Measurements from ENCODE around the gene PDS5B. TPM values are rescaled to one million over a fixed set of nuclear protein-coding genes. Genes with fewer than 3 reads are reported as not detected.

PDS5B gene
- total RNA-seq, 1 experiment from 2014 or later = 95.5 TPM

DNA sequence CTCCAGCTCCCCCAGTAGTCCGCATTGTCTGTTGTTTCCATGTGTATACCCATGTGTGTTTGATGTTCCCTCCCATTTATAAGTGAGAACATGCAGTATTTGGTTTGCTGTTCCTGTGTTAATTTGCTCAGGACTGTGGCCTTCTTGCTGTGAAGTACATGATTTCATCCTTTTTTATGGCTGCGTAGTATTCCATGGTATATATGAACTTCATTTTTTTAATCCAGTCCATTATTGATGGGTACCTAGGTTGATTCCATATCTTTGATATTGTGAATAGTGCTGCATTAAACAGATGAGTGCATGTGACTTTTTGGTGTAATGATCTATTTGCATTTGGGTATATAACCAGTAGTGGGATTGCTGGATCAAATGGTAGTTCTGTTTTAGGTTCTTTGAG is 175.2 kb downstream of the PDS5B start:
- Histone ChIP-seq H3K4me3 (ENCODE audit: low read depth, low read length, poor library complexity, severe bottlenecking) (no peak overlapping the region), H3K27me3 (replicated peaks; ENCODE audit: insufficient read depth, low read depth, low read length, poor library complexity) (no peaks in the 10 kb centered on the region), H3K27ac (ENCODE audit: low read depth, low read length, poor library complexity, severe bottlenecking) (no peak overlapping the region), H3K4me1 (ENCODE audit: insufficient read depth, low read length, poor library complexity, severe bottlenecking) (no peaks in the 10 kb centered on the region), H3K9me3 (ENCODE audit: low read depth, low read length, poor library complexity, severe bottlenecking) (no peaks in the 10 kb centered on the region), H3K36me3 (ENCODE audit: insufficient read depth, low read length, poor library complexity, severe bottlenecking) (peaks cover 44% of the 10 kb centered on the region)
- no TSS peak for BruUV-seq (replicated peaks)
- CTCF ChIA-PET = no interaction called here
- POLR2A ChIA-PET (ENCODE audit: low non-redundant PET) = no interaction called here
- intact Hi-C loops (cut with micrococcal nuclease; ENCODE audit: unreplicated experiment) = no loop called here
- TF ChIP-seq CTCF (conservative IDR thresholded peaks at IDR 0.05; ENCODE audit: low read depth, low read length) (no peak), EZH2 (IDR thresholded peaks at IDR 0.05; ENCODE audit: borderline replicate concordance, low read depth, low read length, poor library complexity, severe bottlenecking) (no peak)
- no peak for DNase-seq (ENCODE audit: low spot score)

GRCh38 chr13:32779119-32779518 is 192.9 kb downstream of the PDS5B start:
- H3K36me3 ChIP-seq (ENCODE audit: insufficient read depth, low read length, poor library complexity, severe bottlenecking) = peaks cover 25% of the 10 kb centered on the region
- H3K4me3 ChIP-seq (ENCODE audit: low read depth, low read length, poor library complexity, severe bottlenecking) = no peak overlapping the region
- TF ChIP-seq EZH2 (IDR thresholded peaks at IDR 0.05; ENCODE audit: borderline replicate concordance, low read depth, low read length, poor library complexity, severe bottlenecking) (no peak), CTCF (conservative IDR thresholded peaks at IDR 0.05; ENCODE audit: low read depth, low read length) (no peak)
- POLR2A ChIA-PET (ENCODE audit: low non-redundant PET) = no interaction called here
- no peaks in the 10 kb centered on the region for H3K9me3 ChIP-seq (ENCODE audit: low read depth, low read length, poor library complexity, severe bottlenecking)
- CTCF ChIA-PET = no interaction called here
- no peak overlapping the region for H3K27ac ChIP-seq (ENCODE audit: low read depth, low read length, poor library complexity, severe bottlenecking)
- H3K4me1 ChIP-seq (ENCODE audit: insufficient read depth, low read length, poor library complexity, severe bottlenecking) = peaks cover 8% of the 10 kb centered on the region
- no peaks in the 10 kb centered on the region for H3K27me3 ChIP-seq (replicated peaks; ENCODE audit: insufficient read depth, low read depth, low read length, poor library complexity)
- BruUV-seq (replicated peaks) = no TSS peak
- no peak for DNase-seq (ENCODE audit: low spot score)
- intact Hi-C loops (cut with micrococcal nuclease; ENCODE audit: unreplicated experiment) = no loop called here

DNA sequence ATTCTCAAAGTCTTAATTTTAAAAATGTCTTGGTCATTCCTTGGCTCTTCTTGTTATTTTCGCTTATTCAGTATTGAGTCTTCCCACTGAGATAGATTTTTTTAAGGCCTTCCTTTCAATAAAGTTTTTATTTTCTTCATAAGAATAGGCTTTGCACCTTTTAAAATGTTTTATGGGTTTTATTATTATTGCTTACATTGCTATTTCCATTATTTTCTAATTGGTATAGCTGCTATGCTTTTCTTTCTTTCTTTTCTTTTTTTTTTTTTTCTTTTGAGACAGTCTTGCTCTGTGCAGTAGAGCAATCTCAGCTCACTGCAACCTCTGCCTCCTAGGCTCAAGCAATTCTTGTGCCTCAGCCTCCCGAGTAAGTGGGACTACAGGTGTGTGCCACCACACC is 195.7 kb downstream of the PDS5B start:
- H3K4me3 ChIP-seq (ENCODE audit: low read depth, low read length, poor library complexity, severe bottlenecking) = no peak overlapping the region
- H3K27ac ChIP-seq (ENCODE audit: low read depth, low read length, poor library complexity, severe bottlenecking) = no peak overlapping the region
- peaks cover 8% of the 10 kb centered on the region for H3K4me1 ChIP-seq (ENCODE audit: insufficient read depth, low read length, poor library complexity, severe bottlenecking)
- H3K27me3 ChIP-seq (replicated peaks; ENCODE audit: insufficient read depth, low read depth, low read length, poor library complexity) = no peaks in the 10 kb centered on the region
- H3K9me3 ChIP-seq (ENCODE audit: low read depth, low read length, poor library complexity, severe bottlenecking) = no peaks in the 10 kb centered on the region
- BruUV-seq (replicated peaks) = no TSS peak
- intact Hi-C loops (cut with micrococcal nuclease; ENCODE audit: unreplicated experiment) = no loop called here
- TF ChIP-seq EZH2 (IDR thresholded peaks at IDR 0.05; ENCODE audit: borderline replicate concordance, low read depth, low read length, poor library complexity, severe bottlenecking) = no peak
- no peak for TF ChIP-seq CTCF (conservative IDR thresholded peaks at IDR 0.05; ENCODE audit: low read depth, low read length)
- ChIA-PET POLR2A (ENCODE audit: low non-redundant PET) (no interaction called here), CTCF (interaction anchor here (0.6 kb wide), 1 partner anchor 761 kb away, joined by 3 read pairs; no protein-coding TSS in a partner anchor)
- peaks cover 21% of the 10 kb centered on the region for H3K36me3 ChIP-seq (ENCODE audit: insufficient read depth, low read length, poor library complexity, severe bottlenecking)
- DNase-seq (ENCODE audit: low spot score) = no peak
